NCI-H526 treated with DMSO at 0.1 percent for 48 hours (cell line): ENCODE data around the gene PSMC3IP.

Experiments used
- DNase-seq: peaks from one replicate; lab custom pipeline; 2025; lab: John Stamatoyannopoulos, UW

The PSMC3IP gene

DNA sequence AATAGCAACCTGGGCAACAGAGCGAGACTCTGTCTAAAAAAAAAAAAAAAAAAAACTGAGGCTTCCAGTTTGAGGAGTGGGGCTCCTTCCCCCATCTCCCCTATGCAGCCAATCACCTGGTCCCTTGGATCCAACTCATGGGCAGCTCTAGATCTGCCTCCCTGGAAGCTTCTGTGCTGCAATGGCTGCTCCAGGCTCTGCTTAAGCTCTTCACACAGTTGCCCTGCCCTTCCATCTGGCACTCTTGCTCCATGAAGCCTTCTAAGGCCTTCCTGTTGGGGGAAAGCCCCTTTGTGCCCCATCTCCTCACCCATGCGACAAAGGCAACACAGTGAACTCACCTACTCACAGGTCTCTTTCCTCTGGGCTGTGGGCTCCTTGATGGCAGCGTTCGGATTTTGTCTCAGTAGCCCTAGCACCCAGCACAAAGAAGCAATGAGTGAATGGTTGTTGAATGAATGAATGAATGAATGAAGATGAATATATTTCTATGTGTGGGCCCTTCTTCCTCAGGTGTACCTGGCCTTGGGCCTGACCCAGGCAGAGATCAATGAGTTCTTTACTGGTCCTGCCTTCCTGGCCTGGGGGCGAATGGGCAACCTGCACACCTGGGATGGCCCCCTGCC is 39.6 kb downstream of the PSMC3IP start:
- DNase-seq: no peak

GRCh38 chr17:42537156-42537805 is 40.2 kb downstream of the PSMC3IP start:
- DNase-seq: no peak

GRCh38 chr17:42536372-42537155 is 41.0 kb downstream of the PSMC3IP start:
- DNase-seq: peak; percentile 54

- DNase-seq: peak; percentile 68
These were observed 41.5 kb downstream of the PSMC3IP start, which contains the start of gene NAGLU for GRCh38 chr17:42536048-42536371. Gene NAGLU (plus strand): TSS chr17:42536241. CDS start chr17:42536273, 32 bp downstream.

DNA sequence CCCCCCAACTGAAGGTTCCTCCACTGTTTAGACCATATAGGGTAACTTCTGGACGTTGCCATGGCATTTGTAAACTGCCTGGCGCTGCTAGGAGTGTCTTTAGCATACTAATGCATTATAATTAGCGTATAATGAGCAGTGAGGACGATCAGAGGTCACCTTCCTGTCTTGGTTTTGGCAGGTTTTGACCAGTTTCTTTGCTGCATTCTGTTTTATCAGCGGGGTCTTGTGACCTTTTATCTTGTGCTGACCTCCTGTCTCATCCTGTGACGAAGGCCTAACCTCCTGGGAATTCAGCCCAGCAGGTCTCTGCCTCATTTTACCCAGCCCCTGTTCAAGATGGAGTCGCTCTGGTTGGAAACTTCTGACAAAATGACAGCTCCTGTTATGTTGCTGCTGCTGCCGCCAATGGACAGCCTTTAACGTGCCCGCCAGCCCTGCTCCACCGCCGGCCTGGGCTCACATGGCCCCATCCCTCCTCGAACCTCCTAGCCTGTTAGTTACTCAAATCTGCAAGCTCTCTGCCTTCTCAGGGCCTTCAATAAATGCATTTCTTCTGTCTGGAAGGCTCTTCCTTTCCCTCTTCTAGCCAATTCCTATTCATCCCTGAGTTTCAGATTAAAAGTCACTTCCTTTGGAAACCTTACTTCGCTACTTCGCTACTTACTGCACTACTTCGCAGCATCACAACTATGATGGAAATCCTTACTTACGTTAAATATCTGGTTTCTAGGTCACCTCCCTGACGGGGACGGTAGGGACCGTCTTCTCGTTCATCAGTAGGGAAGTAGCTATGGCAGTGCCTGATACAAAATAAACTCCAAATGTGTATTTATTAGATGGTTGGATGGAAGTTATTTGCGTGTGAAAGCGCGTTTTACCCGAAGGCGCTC is 42.1 kb downstream of the PSMC3IP start:
- DNase-seq: no peak

DNA sequence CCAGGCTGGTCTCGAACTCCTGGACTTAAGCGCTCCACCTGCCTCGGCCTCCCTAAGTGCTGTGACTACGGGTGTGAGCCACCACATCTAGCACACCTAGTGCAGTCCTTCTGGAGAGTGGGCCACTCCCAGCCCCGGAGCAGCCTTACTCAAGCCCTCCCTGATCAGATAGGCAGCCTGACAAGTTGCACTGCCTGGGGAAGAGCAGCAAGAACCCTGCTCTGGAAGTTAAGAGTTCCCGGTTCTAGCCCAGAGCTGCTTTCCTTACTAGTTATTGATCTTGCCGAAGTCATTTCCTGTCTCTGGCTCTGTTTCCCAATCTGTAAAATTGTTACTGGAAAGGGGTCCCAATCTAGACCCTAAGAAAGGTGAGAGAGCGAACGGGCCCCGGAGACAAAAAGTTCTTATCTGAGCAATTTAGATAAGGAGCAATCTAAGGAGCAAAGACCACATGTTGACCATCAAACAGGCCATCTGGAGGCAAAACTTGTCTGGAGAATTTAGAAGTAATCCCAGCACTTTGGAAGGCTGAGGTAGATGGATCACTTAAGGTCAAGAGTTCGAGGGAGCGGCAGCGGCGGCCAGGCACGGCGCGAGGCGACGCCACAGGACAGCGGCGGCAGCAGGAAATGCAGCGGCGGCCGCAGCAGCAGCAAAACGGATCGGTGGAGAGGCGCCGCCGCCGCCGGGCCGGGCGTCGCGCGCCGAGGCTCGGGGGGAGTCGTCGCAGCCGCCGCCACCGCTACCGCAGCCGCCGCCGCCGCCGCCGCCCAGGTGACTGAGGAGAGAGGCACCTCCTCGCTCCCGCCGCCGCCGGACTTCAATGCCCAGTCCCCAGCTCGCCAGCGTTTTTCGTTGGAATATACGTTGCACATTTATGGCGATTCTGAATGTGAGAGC is 45.8 kb downstream of the PSMC3IP start:
- DNase-seq: peak; percentile 25

- no peak for DNase-seq
These were observed 46.5 kb downstream of the PSMC3IP start for GRCh38 chr17:42530952-42531454.

DNA sequence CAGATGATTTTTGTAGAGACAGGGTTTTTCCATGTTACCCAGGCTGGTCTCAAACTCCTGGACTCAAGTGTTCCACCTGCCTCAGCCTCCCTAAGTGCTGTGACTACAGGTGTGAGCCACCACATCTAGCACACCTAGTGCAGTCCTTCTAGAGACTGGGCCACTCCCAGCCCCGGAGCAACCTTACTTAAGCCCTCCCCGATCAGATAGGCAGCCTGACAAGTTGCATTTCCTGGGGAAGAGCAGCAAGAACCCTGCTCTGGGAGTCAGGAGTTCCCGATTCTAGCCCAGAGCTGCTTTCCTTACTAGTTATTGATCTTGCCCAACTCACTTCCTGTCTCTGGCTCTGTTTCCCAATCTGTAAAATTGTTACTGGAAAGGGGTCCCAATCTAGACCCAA is 48.5 kb downstream of the PSMC3IP start:
- no peak for DNase-seq

- no peak for DNase-seq
These were observed 49.6 kb downstream of the PSMC3IP start for GRCh38 chr17:42527932-42528331.

DNA sequence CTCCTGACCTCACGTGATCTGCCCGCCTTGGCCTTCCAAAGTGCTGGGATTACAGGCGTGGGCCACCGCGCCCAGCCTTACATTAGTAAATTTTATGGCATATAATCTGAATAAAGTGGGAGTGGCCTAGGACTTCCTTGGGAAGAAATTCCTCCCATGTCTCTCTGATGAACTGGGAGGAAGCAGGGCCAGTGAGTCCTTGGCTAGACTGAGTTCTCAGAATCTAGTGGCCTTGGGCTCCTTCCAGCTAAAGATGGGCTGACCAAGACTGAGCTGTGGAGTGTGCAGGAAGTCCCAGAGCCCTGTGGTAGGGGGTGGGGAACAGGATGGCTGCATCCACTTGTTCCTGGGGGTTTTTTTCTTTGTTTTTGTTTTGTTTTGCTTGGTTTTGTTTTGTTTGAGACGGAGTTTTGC is 51.5 kb downstream of the PSMC3IP start:
- DNase-seq: no peak

DNA sequence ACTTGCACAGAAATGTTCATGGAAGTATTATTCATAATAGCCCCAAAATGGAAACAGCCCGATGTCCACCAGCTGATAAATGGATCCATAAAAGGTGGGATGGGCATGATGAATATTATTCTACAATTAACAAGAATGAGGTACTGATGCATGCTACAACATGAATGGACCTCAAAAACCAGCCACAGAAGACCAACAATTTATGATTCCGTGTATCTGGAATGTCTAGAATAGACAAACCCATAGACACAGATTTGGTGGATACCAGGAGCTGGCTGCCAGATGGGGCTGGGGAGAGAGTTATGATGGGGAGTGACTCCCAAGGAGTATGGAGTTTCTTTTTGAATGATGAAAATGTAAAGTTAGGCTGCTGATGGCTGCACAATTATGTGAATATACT is 52.3 kb downstream of the PSMC3IP start:
- DNase-seq: no peak

DNA sequence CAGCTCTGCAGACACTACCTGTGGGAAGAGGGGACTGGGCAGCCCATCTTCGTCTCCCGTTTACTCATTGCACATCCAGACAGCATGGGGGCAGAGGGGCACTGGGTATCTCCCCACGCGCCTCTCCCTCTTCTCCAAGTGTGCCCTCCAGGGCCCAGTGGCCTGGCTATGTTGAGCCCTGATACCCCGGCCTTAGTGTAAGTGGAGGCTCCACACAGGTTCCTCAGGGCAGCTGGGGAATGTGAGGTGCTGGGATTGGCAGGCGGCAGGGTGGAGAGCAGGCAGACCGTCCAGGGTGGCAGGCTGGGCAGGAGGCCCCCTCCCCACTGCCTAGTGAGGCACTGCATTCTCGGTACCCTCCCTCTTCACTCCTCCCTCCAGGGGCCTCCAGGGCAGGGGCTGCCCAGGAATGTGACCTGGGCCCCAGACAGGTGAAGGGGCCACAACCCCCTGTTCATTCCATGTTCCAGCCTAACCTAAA is 54.7 kb downstream of the PSMC3IP start:
- DNase-seq: no peak
